Mesenchymal stem cell (in vitro differentiated cells and primary cell): Measurements from ENCODE around the gene SPRED3.

Experiments used
- DNase-seq: peaks from one replicate; pipeline ENCODE4 v3.0.0-alpha.2; 2013
- H2AFZ ChIP-seq: one replicate; pipeline ENCODE4 v1.6.1; 2013; ENCODE audit warnings: low read depth, mild to moderate bottlenecking, control low read depth, inconsistent platforms, low read length, moderate library complexity
- H2AK5ac ChIP-seq: 2 replicates; pipeline ENCODE4 v1.6.1; 2013; ENCODE audit warnings: low read length, moderate library complexity, mild to moderate bottlenecking, inconsistent platforms; ENCODE audit not compliant: severe bottlenecking
- H2BK120ac ChIP-seq: one replicate; pipeline ENCODE4 v1.6.1; 2013; ENCODE audit warnings: low read depth, mild to moderate bottlenecking, inconsistent platforms, low read length, moderate library complexity
- H2BK12ac ChIP-seq, 2 experiments: one replicate each; pipeline ENCODE4 v1.6.1; 2013; ENCODE audit warnings: inconsistent platforms in 2 of 2, low read length in 2 of 2, mild to moderate bottlenecking in 2 of 2, moderate library complexity in 2 of 2, control low read depth in 1 of 2
- H2BK15ac ChIP-seq: one replicate; pipeline ENCODE4 v1.6.1; 2013; ENCODE audit warnings: mild to moderate bottlenecking, low read depth, inconsistent platforms; ENCODE audit not compliant: poor library complexity, severe bottlenecking
- H2BK5ac ChIP-seq: 2 replicates; pipeline ENCODE4 v1.6.1; 2013; ENCODE audit warnings: low read depth, mild to moderate bottlenecking, low read length, control low read depth, inconsistent platforms; ENCODE audit not compliant: poor library complexity, severe bottlenecking
- H3K14ac ChIP-seq, 2 experiments: one replicate each; pipeline ENCODE4 v1.6.1; 2013; ENCODE audit warnings: inconsistent platforms in 2 of 2, low read length in 2 of 2, control low read depth in 1 of 2, mild to moderate bottlenecking in 1 of 2, moderate library complexity in 1 of 2
- H3K18ac ChIP-seq, 2 experiments: one replicate each; pipeline ENCODE4 v1.6.1; 2013; ENCODE audit warnings: inconsistent platforms in 2 of 2, low read length in 2 of 2, control low read depth in 1 of 2, low read depth in 1 of 2, mild to moderate bottlenecking in 1 of 2
- H3K23ac ChIP-seq, 2 experiments: one replicate each; pipeline ENCODE4 v1.6.1; 2013; ENCODE audit warnings: inconsistent platforms in 2 of 2, low read length in 2 of 2, mild to moderate bottlenecking in 2 of 2, moderate library complexity in 2 of 2, control low read depth in 1 of 2
- H3K27ac ChIP-seq: 2 replicates; pipeline ENCODE4 v1.5.1; 2013; ENCODE audit warnings: mild to moderate bottlenecking, moderate library complexity, low read length, control low read depth, inconsistent platforms; ENCODE audit not compliant: poor library complexity, severe bottlenecking
- H3K27me3 ChIP-seq, 2 experiments: 2 replicates each; pipeline versions ENCODE4 v1.6.1 to v1.7.0; 2013; ENCODE audit warnings: low read length in 2 of 2, mild to moderate bottlenecking in 2 of 2, moderate library complexity in 2 of 2, control low read depth in 1 of 2, inconsistent platforms in 1 of 2; ENCODE audit not compliant: control insufficient read depth in 1 of 2, insufficient read depth in 1 of 2
- H3K36me3 ChIP-seq, 2 experiments: 2 replicates each; pipeline versions ENCODE4 v1.6.1 to v1.7.0; 2013; ENCODE audit warnings: low read length in 2 of 2, control low read depth in 1 of 2, inconsistent platforms in 1 of 2, low read depth in 1 of 2, mild to moderate bottlenecking in 1 of 2; ENCODE audit not compliant: insufficient read depth in 2 of 2, control insufficient read depth in 1 of 2
- H3K4ac ChIP-seq, 2 experiments: one replicate each; pipeline ENCODE4 v1.6.1; 2013; ENCODE audit warnings: inconsistent platforms in 2 of 2, low read length in 2 of 2, mild to moderate bottlenecking in 2 of 2, moderate library complexity in 2 of 2, control low read depth in 1 of 2, low read depth in 1 of 2
- H3K4me1 ChIP-seq: 2 replicates; pipeline ENCODE4 v1.6.1; 2013; ENCODE audit warnings: low read depth, low read length, control low read depth; ENCODE audit not compliant: control insufficient read depth, insufficient read depth
- H3K4me2 ChIP-seq: 2 replicates; pipeline ENCODE4 v1.6.1; 2013; ENCODE audit warnings: low read length, mild to moderate bottlenecking, inconsistent platforms; ENCODE audit not compliant: poor library complexity, severe bottlenecking
- H3K4me3 ChIP-seq, 2 experiments: 2 replicates each; pipeline versions ENCODE4 v1.5.1 to v1.7.0; 2013; ENCODE audit warnings: low read length in 2 of 2, mild to moderate bottlenecking in 2 of 2, control low read depth in 1 of 2, low read depth in 1 of 2; ENCODE audit not compliant: insufficient read depth in 1 of 2
- H3K79me1 ChIP-seq: replicated peaks from 2 replicates; pipeline ENCODE4 v1.6.1; 2013; ENCODE audit warnings: mild to moderate bottlenecking, control low read depth, low read length, inconsistent platforms; ENCODE audit not compliant: poor library complexity, severe bottlenecking
- H3K9ac ChIP-seq: 2 replicates; pipeline ENCODE4 v1.7.0; 2013; ENCODE audit warnings: mild to moderate bottlenecking, low read length, moderate library complexity
- H3K9me3 ChIP-seq: 2 replicates; pipeline ENCODE4 v1.7.0; 2013; ENCODE audit warnings: mild to moderate bottlenecking, low read length; ENCODE audit not compliant: control insufficient read depth
- H4K8ac ChIP-seq: one replicate; pipeline ENCODE4 v1.6.1; 2013; ENCODE audit warnings: inconsistent platforms, mild to moderate bottlenecking, low read length, moderate library complexity
- H4K91ac ChIP-seq: one replicate; pipeline ENCODE4 v1.6.1; 2013; ENCODE audit warnings: mild to moderate bottlenecking, low read length, inconsistent platforms
- WGBS: methylation state at CpG from one replicate; pipeline ENCODE4 v1.1.7; 2013; ENCODE audit warnings: mixed read lengths; 5-methylcytosine and 5-hydroxymethylcytosine counted together

Gene SPRED3

DNA sequence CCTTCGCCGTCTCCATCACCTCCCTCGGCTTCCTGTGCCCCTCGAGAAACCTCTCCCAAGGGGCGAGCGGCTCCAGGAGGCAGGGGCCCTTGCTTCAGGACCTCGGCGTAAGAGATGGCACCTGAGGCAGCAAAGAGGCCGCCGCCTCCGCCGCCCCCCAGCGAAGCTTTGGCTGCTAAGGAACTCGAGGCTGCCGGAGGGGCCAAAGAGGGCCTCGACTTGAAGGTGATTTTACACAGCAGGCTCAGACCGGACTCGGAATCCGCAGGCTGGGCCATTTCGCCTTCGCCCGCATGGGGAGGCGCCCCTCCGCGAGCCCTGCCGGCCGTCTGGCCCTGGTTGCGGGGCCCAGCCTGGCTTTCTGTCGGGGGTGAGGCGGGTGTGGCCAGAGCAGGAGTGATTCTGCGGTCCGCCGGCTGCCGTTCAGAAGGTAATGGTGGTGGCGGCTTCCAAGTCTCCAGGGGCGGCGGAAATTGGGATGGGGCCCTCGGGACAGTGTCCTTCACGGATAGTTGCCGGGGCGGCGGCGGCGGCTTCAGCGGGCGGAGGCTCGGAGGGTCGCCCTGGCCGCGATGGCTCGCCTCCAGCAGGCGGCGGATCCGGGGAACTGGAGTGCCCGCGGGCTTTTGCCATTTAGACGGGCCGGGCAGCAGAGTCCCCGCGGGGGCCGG is 2.1 kb upstream of the SPRED3 start:
- H2BK5ac ChIP-seq = no peak overlapping the region
- H3K23ac ChIP-seq = no peak overlapping the region
- no peaks in the 10 kb centered on the region for H3K27me3 ChIP-seq
- no peak overlapping the region for H3K4me2 ChIP-seq
- peaks cover 40% of the 10 kb centered on the region for H3K79me1 ChIP-seq
- H2BK12ac ChIP-seq = no peak overlapping the region
- H3K18ac ChIP-seq = no peak overlapping the region
- H2BK15ac ChIP-seq = no peak overlapping the region
- no peak overlapping the region for H4K8ac ChIP-seq
- H3K27ac ChIP-seq = no peak overlapping the region
- H3K9ac ChIP-seq = no peak overlapping the region
- DNase-seq = no peak
- no peak overlapping the region for H2AFZ ChIP-seq
- peaks cover 38 to 54% of the 10 kb centered on the region in 2 experiments for H3K36me3 ChIP-seq
- no peak overlapping the region for H4K91ac ChIP-seq
- H3K9me3 ChIP-seq = no peaks in the 10 kb centered on the region
- WGBS = 98% methylated on average over 60 of the region's 61 CpGs
- H3K4me3 ChIP-seq = no peak overlapping the region
- no peak overlapping the region for H3K4ac ChIP-seq
- no peak overlapping the region for H3K14ac ChIP-seq
- no peak overlapping the region for H2AK5ac ChIP-seq
- H2BK120ac ChIP-seq = no peak overlapping the region
- peaks cover 35% of the 10 kb centered on the region for H3K4me1 ChIP-seq

- DNase-seq = no peak
- Histone ChIP-seq H3K23ac (no peak overlapping the region), H3K9ac (peak overlapping the region; percentile 33), H4K8ac (no peak overlapping the region), H3K27me3 (no peaks in the 10 kb centered on the region), H3K79me1 (peaks cover 35% of the 10 kb centered on the region), H3K4me3 (peak overlapping the region; percentile 53 to 85), H3K4me1 (peaks cover 39% of the 10 kb centered on the region), H2BK5ac (no peak overlapping the region), H3K9me3 (no peaks in the 10 kb centered on the region), H3K4ac (peak overlapping the region in 1 of 2 experiments; percentile 37), H4K91ac (peak overlapping the region; percentile 55), H3K36me3 (peaks cover 38 to 51% of the 10 kb centered on the region in 2 experiments), H3K14ac (no peak overlapping the region), H2AK5ac (no peak overlapping the region), H2BK12ac (no peak overlapping the region), H2AFZ (no peak overlapping the region), H2BK120ac (no peak overlapping the region), H3K27ac (peak overlapping the region; percentile 63), H2BK15ac (peak overlapping the region; percentile 17), H3K4me2 (peak overlapping the region; percentile 48), H3K18ac (no peak overlapping the region)
- WGBS = 91% methylated on average over 36 of the region's 36 CpGs
These were observed 1.4 kb upstream of the SPRED3 start for GRCh38 chr19:38386971-38387549.

DNA sequence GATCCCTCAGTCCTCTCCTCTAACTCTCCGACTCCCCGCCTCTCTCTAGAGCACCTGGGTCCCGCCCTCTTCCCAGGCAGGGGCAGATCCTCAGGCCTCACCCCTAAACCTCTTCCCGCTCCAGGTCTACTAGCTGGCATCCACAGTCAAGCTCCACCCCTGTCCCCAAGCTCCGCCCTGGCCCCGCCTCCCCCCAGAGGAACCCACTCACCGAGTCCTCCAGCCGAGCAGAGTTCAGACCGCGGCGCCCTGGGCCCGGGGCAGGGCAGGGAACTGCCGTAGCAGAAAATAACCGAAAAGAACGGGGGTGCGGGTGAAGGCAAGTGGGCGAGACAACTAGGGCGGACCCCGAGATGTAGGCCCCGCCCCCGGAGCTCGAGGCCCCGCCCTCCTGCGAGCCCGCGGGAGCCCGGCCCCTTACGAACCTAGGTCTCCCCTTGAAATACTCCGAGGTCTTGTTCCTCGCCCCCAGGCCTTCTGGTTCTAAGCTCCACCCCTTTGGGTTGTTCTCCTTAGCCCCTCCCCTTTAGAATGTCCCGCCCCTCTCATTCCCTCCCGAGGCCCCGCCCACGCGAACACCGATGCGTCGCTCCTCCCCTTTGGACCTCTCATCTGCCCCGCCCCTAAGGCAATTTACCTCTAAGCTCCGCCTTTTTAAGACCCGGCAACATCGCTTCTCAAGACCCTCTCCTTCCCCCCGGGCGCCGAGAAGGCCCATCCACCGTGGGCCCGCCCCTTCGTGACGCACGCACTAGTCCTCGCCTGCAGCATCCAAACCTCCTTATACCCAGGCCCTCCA is 748 bp upstream of the SPRED3 start, which contains the start of gene GGN:
GGN (minus strand) TSS at position 485 of the 799 bp plus-strand sequence. CDS start 773 bp downstream, outside the sequence.
- Histone ChIP-seq H3K4ac (peak within 1 kb of the TSS; percentile 83 to 99), H3K23ac (peak within 1 kb of the TSS in 1 of 2 experiments; percentile 14), H4K8ac (peak within 1 kb of the TSS; percentile 73), H3K4me2 (peak within 1 kb of the TSS; percentile 100), H3K4me1 (peaks cover 41% of the 10 kb centered on the region), H2AK5ac (peak within 1 kb of the TSS; percentile 91), H3K9ac (peak within 1 kb of the TSS; percentile 89), H2BK120ac (peak within 1 kb of the TSS; percentile 95), H3K14ac (peak within 1 kb of the TSS in 1 of 2 experiments; percentile 85), H3K79me1 (peaks cover 31% of the 10 kb centered on the region), H4K91ac (peak within 1 kb of the TSS; percentile 82), H2BK12ac (peak within 1 kb of the TSS; percentile 49 to 92), H2BK5ac (peak within 1 kb of the TSS; percentile 77), H3K36me3 (peaks cover 39 to 49% of the 10 kb centered on the region in 2 experiments), H3K18ac (peak within 1 kb of the TSS; percentile 88 to 93), H3K9me3 (no peaks in the 10 kb centered on the region), H3K4me3 (peak within 1 kb of the TSS; percentile 81 to 90), H3K27ac (peak within 1 kb of the TSS; percentile 84), H2AFZ (peak within 1 kb of the TSS; percentile 60), H2BK15ac (peak within 1 kb of the TSS; percentile 84), H3K27me3 (no peaks in the 10 kb centered on the region)
- 7% methylated on average over 51 of the region's 51 CpGs for WGBS
- peak; percentile 98 for DNase-seq
